Skin epidermis (tissue), 12 donors: ENCODE data around the gene LGALS9.

Source experiments
- H3K27ac ChIP-seq, 21 experiments: fragments of 200-600 bp; sonication (generic) in 11 of 21; one replicate each; pipeline ENCODE4 v1.5.0; 2020; ENCODE audit warnings: mild to moderate bottlenecking in 3 of 21, inconsistent platforms in 2 of 21, moderate library complexity in 2 of 21
- H3K4me3 ChIP-seq, 7 experiments: fragments of 200-600 bp; sonication (generic) in 2 of 7; one replicate each; pipeline ENCODE4 v1.5.0; 2020; ENCODE audit warnings: inconsistent platforms in 2 of 7, mild to moderate bottlenecking in 2 of 7, moderate library complexity in 1 of 7

Gene LGALS9

DNA sequence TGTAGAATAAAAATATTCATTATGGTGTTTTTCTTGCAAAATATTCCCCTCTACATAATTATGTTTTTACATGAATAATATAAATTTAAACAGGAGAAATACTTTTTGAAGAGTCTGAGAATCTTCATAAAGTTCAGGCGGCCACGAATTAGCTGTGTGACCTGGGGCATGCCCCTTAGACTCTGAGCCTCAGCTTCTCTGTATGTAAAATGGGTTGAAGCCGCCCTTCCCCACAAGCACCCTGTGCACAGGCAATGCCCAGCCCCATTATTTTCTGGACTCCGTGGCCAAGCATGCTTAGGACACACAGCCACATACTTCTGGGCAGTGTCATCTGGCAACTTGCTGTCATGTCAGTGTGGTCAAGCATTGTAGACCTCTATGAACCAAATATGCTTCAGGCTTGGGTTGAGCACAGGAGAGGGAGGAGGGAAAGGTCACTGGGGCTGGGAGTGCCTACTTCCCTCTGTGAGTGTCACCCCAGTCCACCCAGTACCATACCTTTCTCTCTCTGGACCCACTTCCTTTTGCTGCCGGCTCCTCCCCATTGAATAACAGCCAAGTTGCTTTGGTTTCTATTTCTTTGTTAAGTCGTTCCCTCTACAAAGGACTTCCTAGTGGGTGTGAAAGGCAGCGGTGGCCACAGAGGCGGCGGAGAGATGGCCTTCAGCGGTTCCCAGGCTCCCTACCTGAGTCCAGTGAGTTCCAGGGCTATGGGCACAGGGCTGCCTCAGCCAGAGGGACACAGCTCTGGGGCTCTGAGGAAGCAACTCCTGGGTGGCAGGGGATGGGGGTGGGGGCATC lies at the start of gene LGALS9:
TSS of gene LGALS9 (plus strand) at position 582 of the 804 bp plus-strand sequence. CDS start at position 660, 78 bp downstream.
- peak within 1 kb of the TSS; percentile 31 to 89 (median 73) for H3K27ac ChIP-seq
- H3K4me3 ChIP-seq: peak within 1 kb of the TSS; percentile 24 to 45 (median 35)

DNA sequence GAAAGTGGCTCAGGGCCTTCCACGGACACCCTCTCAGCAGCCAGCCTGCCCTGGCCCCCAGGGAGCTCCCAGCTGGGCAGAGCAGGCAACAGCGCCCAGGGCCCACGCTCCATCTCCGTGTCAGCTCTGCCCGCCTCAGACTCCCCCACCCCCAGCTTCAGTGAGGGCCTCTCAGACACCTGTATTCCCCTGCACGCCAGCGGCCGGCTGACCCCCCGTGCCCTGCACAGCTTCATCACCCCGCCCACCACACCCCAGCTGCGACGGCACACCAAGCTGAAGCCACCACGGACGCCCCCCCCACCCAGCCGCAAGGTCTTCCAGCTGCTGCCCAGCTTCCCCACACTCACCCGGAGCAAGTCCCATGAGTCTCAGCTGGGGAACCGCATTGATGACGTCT lies 48.3 kb upstream of the LGALS9 start:
- no peak overlapping the region for H3K4me3 ChIP-seq
- no peak overlapping the region for H3K27ac ChIP-seq

- Histone ChIP-seq H3K4me3 (no peak overlapping the region), H3K27ac (peak overlapping the region in 12 of 21 experiments; percentile 17 to 78 (median 56))
Observed at GRCh38 chr17:27585153-27585681, 45.8 kb upstream of the LGALS9 start.

DNA sequence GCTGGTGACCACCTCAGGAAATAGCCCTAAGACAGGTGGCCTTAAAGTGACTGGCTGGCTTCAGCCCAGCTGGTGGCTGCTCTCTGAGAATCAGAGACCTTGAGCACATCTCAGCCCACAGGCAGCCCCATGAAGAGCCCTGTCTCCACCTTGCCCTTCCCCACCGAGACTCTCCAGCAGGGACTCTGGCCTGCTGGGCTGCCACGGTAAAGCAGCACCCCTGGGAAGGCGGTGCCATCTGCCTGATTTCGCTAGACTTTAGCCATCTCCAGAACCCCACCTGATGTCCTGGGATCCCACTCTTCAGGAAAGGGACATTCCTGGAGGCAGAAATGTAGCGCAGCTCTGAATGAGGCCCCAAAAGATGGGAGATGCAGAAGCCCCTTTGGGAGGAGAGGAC lies 45.2 kb upstream of the LGALS9 start:
- H3K27ac ChIP-seq: peak overlapping the region in 14 of 21 experiments; percentile 17 to 78 (median 56)
- H3K4me3 ChIP-seq: no peak overlapping the region

DNA sequence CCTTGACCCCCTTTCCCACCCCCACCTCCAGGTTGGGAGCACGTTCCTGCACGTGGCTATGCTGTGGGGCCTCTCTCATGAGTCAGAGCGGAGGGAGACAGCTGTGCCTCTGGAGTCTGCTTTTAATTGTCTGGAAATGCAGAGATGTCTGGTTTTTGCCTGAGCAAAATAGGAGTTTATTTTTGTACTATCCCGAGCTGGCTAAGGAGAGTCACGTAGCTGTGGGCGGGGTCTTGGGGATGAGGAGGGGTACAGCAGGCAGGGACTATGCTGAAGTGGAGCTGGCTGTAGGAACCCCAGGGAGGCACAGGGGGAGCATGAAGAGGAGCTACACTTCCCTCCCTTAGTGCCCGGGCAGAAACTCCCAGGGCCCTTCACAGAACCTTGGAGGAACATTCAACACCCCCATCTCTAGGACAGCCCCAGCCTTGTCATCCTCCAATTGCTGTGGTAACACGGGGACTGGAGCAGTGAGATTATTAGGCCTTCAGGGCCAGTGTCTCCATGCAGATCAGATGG lies 44.7 kb upstream of the LGALS9 start:
- no peak overlapping the region for H3K4me3 ChIP-seq
- H3K27ac ChIP-seq: peak overlapping the region in 15 of 21 experiments; percentile 17 to 78 (median 56)

GRCh38 chr17:27588354-27588753 lies 42.6 kb upstream of the LGALS9 start:
- no peak overlapping the region for H3K27ac ChIP-seq
- no peak overlapping the region for H3K4me3 ChIP-seq

- H3K27ac ChIP-seq: no peak overlapping the region
- no peak overlapping the region for H3K4me3 ChIP-seq
Observed at GRCh38 chr17:27590864-27591263, 40.1 kb upstream of the LGALS9 start.

GRCh38 chr17:27591986-27592385 lies 39.0 kb upstream of the LGALS9 start:
- H3K4me3 ChIP-seq: no peak overlapping the region
- H3K27ac ChIP-seq: no peak overlapping the region

- H3K27ac ChIP-seq: no peak overlapping the region
- H3K4me3 ChIP-seq: no peak overlapping the region
Observed at GRCh38 chr17:27593232-27593856, 37.6 kb upstream of the LGALS9 start.

DNA sequence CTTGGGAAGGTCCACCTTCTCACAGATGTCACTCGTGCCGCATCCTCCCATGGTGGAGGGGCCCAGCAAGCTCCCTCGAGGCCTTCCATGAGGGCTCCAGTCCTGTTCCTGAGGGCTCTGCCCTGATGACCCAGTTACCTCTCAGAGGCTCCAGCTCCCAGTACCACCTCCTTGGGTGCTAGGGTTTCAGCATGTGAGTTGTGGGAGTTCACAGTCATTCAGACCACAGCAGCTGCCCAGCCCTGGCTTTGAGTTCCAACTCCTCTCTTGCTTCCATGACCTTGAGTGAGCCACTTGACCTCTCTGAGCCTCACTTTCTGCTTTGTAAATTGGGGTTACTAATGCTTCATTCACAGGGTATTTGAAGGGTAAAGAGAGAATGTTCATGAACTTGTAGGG lies 37.1 kb upstream of the LGALS9 start:
- H3K27ac ChIP-seq: no peak overlapping the region

DNA sequence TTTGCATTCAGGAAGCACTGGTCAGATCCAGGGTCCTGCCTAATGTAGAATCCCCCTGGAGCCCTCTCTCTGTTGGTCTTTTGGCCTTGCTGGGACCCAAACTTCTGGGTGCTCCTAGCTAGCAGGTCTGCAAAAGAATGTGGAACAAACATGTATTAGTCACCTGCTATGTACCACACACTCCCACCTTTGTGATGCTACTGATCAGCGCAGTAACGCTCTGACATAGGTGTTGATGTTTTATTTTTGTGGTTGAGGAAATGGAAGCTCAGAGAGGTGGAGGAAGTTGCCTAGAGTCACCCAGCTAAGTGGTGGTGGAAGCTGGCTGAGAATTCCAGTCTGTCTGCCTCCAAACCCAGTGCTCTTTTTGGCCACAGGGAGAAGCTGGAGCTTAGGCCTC lies 35.8 kb upstream of the LGALS9 start:
- Histone ChIP-seq H3K4me3 (no peak overlapping the region), H3K27ac (no peak overlapping the region)

More for the DNA sequence above, 37.1 kb upstream of the LGALS9 start:
- H3K4me3 ChIP-seq: no peak overlapping the region

- no peak overlapping the region for H3K27ac ChIP-seq
- H3K4me3 ChIP-seq: no peak overlapping the region
Observed at GRCh38 chr17:27596096-27596495, 34.9 kb upstream of the LGALS9 start.

- no peak overlapping the region for H3K4me3 ChIP-seq
Observed at GRCh38 chr17:27596566-27597187, 34.3 kb upstream of the LGALS9 start.

DNA sequence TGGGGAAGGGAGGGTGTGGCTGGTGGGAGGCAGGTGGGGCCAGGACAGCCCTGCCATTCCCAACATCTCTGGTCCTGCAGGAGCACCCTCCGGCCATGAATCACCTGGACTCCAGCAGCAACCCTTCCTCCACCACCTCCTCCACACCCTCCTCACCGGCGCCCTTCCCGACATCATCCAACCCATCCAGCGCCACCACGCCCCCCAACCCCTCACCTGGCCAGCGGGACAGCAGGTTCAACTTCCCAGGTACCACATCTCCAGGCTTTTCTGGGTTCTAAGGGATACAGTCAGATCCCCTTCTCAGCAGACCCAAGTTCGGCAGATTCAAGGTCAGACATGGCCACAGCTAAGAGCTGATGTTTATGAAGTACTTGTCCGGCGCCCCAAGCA lies 33.8 kb upstream of the LGALS9 start:
- no peak overlapping the region for H3K27ac ChIP-seq
- no peak overlapping the region for H3K4me3 ChIP-seq

More at GRCh38 chr17:27596566-27597187, 34.3 kb upstream of the LGALS9 start:
- no peak overlapping the region for H3K27ac ChIP-seq

DNA sequence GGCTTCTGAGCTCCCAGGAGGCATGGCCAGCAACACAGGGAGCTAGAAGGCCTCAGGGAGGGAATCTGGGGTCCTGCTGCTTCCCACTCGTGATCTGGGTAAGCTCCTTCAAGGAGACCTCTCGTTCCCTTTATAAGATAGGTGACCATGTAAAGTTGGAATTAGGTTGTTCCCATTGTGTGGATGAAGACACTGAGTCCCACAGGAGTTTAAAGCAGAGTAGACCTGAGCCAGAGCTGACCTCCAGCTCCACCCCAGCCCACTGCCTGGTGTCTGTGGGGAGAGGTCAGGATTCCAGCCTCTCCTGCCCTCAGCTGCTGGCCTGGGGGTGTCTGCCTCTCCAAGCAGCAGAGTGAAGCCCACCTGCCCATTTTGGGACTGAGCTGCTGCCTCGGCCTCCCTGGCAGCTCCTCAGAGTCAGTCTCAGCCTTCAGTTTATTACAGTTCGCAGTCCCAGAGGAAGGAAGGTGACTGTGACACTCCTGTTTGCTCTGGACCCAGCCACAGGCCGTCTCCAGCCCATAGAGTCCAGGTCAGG lies 33.1 kb upstream of the LGALS9 start:
- no peak overlapping the region for H3K4me3 ChIP-seq
- no peak overlapping the region for H3K27ac ChIP-seq

DNA sequence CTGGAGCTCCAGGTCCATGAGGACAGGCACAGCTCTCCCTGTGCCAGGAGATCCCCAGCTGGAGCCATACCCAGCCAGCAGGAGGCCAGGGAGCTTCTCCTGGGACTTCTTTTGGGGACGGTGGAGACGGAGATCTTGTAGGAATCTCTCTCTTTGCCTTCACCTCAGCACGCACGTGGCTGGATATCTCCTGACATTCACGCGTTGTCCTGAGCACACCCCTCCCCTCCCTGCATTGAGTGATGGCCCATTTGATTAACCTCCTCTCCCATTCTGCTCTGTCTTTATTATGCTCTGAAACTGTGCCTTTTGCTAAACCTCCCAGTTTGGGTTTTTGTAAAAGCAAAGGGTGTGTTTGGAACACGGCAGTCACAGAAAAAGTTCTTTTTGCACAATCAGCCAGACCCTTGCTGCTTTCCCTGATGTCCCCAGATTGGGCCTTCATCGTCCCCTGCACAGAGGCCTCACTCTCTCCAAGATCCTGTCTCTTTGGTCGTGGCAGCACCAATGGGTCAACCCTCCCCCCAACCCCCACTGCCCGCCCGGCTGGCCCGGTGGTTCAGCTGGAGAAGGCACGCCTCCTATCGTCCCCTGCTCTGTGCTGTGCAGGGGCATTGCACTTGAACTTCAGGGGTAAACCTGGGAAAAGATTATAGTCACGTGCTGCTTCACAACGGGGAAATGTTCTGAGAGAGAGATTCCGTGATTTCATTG lies 32.5 kb upstream of the LGALS9 start:
- no peak overlapping the region for H3K27ac ChIP-seq
- no peak overlapping the region for H3K4me3 ChIP-seq

- H3K27ac ChIP-seq: no peak overlapping the region
- no peak overlapping the region for H3K4me3 ChIP-seq
Observed at GRCh38 chr17:27600471-27600870, 30.5 kb upstream of the LGALS9 start.

DNA sequence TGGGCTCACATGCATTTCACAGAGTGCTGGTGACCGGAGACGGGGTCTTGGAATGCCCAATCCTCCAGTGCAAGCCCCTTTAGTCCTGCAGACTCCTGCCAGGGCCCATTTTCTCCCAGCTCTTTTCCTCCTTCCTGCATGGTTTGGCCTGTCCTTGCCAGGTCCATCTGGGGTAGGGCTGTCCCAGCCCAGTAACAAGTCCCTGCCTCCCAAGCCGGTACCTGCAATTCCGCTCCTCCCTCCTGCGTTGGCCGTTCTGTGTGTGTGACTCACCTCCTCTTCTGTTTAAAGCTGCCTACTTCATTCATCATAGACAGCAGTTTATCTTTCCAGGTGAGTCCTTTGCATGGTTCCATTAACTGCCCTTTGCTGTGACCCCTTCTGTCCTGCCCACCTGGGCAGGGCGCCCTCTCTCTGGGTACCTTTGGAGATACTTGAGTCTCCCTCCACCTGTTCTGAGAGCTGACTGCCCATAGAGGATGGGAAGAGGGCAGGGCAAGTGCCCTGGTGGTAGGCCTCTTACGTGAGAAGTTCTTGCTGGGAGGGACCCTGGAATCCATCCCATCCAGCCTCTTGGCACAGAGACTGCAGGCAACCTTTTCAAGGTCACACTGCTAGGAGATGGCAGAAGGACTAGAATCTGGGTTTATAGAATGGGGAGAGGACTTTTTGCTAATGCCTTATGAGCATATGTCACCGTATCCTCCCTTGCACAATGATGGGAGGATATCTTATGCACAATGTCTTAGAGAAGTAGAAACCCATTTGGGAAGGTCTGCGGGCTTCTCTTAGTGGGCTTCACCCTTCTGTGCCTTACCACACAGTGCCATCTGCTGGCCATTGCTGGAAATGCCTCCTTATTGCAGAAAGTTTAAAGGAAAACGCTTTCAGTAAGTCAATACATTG lies 29.7 kb upstream of the LGALS9 start:
- Histone ChIP-seq H3K27ac (peak overlapping the region in 2 of 21 experiments; percentile 12 to 16), H3K4me3 (no peak overlapping the region)

DNA sequence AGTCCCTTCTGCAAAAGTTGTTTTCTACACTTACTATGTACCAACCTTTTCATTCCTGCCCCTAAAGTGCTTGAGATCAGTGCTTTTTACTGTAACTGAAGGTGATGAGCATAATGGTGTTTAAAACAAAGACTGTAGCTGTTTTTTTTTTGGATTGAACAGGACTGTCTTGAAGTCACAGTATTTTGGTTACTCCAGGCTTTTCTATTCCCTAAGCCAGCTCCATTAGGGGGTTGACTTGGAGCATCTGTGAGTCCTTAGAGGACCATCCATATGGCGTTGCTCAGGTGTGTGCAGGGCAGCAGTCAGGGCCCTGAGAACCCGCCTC lies 29.0 kb upstream of the LGALS9 start:
- no peak overlapping the region for H3K27ac ChIP-seq
- no peak overlapping the region for H3K4me3 ChIP-seq
